ES-I3 (cell line): ENCODE measurements around the gene DUSP9.
"Not testable (repeated sequence)": the region's sequence is repeated elsewhere in the genome, so short reads cannot be mapped to it uniquely, and the experiment has no call there.

Experiments used
- H3K36me3 ChIP-seq: 2 replicates; pipeline ENCODE4 v1.6.1; 2013; ENCODE audit warnings: mild to moderate bottlenecking, low read length, control low read depth, moderate library complexity; ENCODE audit not compliant: insufficient read depth
- H3K4me1 ChIP-seq: 2 replicates; pipeline ENCODE4 v1.6.1; 2013; ENCODE audit warnings: mild to moderate bottlenecking, control low read depth, low read length; ENCODE audit not compliant: insufficient read depth
- H3K9ac ChIP-seq: 2 replicates; pipeline ENCODE4 v1.6.1; 2013; ENCODE audit warnings: low read depth, mild to moderate bottlenecking, low read length, moderate library complexity
- H3K9me3 ChIP-seq: 2 replicates; pipeline ENCODE4 v1.6.1; 2013; ENCODE audit warnings: mild to moderate bottlenecking, low read length, moderate library complexity; ENCODE audit not compliant: control insufficient read depth, insufficient read depth

Gene DUSP9

GRCh38 chrX:153646620-153647373 lies at the start of gene DUSP9:
DUSP9 (plus strand) TSS chrX:153647203; CDS start chrX:153647954, 751 bp downstream.
- peaks cover 7% of the 10 kb centered on the region; the same call in 1 of the 2 replicates for H3K4me1 ChIP-seq
- peak within 1 kb of the TSS; percentile 18; the same call in 1 of the 2 replicates for H3K9ac ChIP-seq
- H3K9me3 ChIP-seq, result no peaks in the 10 kb centered on the region
- no peaks in the 10 kb centered on the region for H3K36me3 ChIP-seq

- H3K9ac ChIP-seq, result peak within 1 kb of the TSS; percentile 87
- H3K9me3 ChIP-seq, result no peaks in the 10 kb centered on the region
These were observed 48.3 kb upstream of the DUSP9 start, which contains the start of gene CCNQ for GRCh38 chrX:153598541-153599191. CCNQ (minus strand) TSS chrX:153599139; CDS start chrX:153599073, 66 bp downstream.

GRCh38 chrX:153599192-153600031 lies 47.6 kb upstream of the DUSP9 start:
- Histone ChIP-seq H3K9ac (peak overlapping the region; percentile 87), H3K4me1 (no peaks in the 10 kb centered on the region), H3K36me3 (no peaks in the 10 kb centered on the region), H3K9me3 (no peaks in the 10 kb centered on the region)

More at GRCh38 chrX:153598541-153599191, 48.3 kb upstream of the DUSP9 start, which contains the start of gene CCNQ:
- no peaks in the 10 kb centered on the region for H3K36me3 ChIP-seq
- no peaks in the 10 kb centered on the region for H3K4me1 ChIP-seq

- Histone ChIP-seq H3K9me3 (no peaks in the 10 kb centered on the region), H3K4me1 (no peaks in the 10 kb centered on the region), H3K36me3 (no peaks in the 10 kb centered on the region), H3K9ac (peak overlapping the region; percentile 87)
These were observed 47.0 kb upstream of the DUSP9 start for GRCh38 chrX:153600032-153600373.

GRCh38 chrX:153600921-153601320 lies 46.1 kb upstream of the DUSP9 start:
- H3K9ac ChIP-seq, result no peak overlapping the region
- no peaks in the 10 kb centered on the region for H3K9me3 ChIP-seq
- H3K4me1 ChIP-seq, result no peaks in the 10 kb centered on the region

GRCh38 chrX:153601511-153602110 lies 45.4 kb upstream of the DUSP9 start:
- H3K36me3 ChIP-seq, result no peaks in the 10 kb centered on the region
- H3K9me3 ChIP-seq, result no peaks in the 10 kb centered on the region
- H3K9ac ChIP-seq, result no peak overlapping the region
- no peaks in the 10 kb centered on the region for H3K4me1 ChIP-seq

More at GRCh38 chrX:153600921-153601320, 46.1 kb upstream of the DUSP9 start:
- H3K36me3 ChIP-seq, result no peaks in the 10 kb centered on the region

- no peak overlapping the region for H3K9ac ChIP-seq
- H3K4me1 ChIP-seq, result no peaks in the 10 kb centered on the region
- no peaks in the 10 kb centered on the region for H3K36me3 ChIP-seq
- no peaks in the 10 kb centered on the region for H3K9me3 ChIP-seq
These were observed 44.4 kb upstream of the DUSP9 start for GRCh38 chrX:153602601-153603000.

GRCh38 chrX:153603131-153603656 lies 43.8 kb upstream of the DUSP9 start:
- Histone ChIP-seq H3K4me1 (no peaks in the 10 kb centered on the region), H3K9me3 (no peaks in the 10 kb centered on the region), H3K9ac (no peak overlapping the region), H3K36me3 (no peaks in the 10 kb centered on the region)

- H3K9ac ChIP-seq, H3K9me3 ChIP-seq, H3K36me3 ChIP-seq, H3K4me1 ChIP-seq: not testable (repeated sequence)
These were observed 42.2 kb upstream of the DUSP9 start for GRCh38 chrX:153604666-153605380.

- Histone ChIP-seq H3K9me3 (no peaks in the 10 kb centered on the region), H3K9ac (no peak overlapping the region), H3K36me3 (no peaks in the 10 kb centered on the region), H3K4me1 (no peaks in the 10 kb centered on the region)
These were observed 40.5 kb upstream of the DUSP9 start for GRCh38 chrX:153606503-153606902.

- Histone ChIP-seq H3K9ac (no peak overlapping the region), H3K9me3 (no peaks in the 10 kb centered on the region), H3K4me1 (no peaks in the 10 kb centered on the region), H3K36me3 (no peaks in the 10 kb centered on the region)
These were observed 38.6 kb upstream of the DUSP9 start for GRCh38 chrX:153608376-153608775.

- Histone ChIP-seq H3K9ac (no peak overlapping the region), H3K9me3 (peaks cover 3% of the 10 kb centered on the region; the same call in 1 of the 2 replicates), H3K36me3 (no peaks in the 10 kb centered on the region), H3K4me1 (no peaks in the 10 kb centered on the region)
These were observed 38.2 kb upstream of the DUSP9 start for GRCh38 chrX:153608806-153609205.
